HG03354 (cell line): ENCODE data around the gene CHST8.

Source experiments
- ATAC-seq: cut with Tn5 transposase; IDR thresholded peaks from one replicate; pipeline ENCODE4 v1.9.1; 2021; ENCODE audit warnings: mild to moderate bottlenecking; ENCODE audit not compliant: unreplicated experiment, poor library complexity, severe bottlenecking

The CHST8 gene

DNA sequence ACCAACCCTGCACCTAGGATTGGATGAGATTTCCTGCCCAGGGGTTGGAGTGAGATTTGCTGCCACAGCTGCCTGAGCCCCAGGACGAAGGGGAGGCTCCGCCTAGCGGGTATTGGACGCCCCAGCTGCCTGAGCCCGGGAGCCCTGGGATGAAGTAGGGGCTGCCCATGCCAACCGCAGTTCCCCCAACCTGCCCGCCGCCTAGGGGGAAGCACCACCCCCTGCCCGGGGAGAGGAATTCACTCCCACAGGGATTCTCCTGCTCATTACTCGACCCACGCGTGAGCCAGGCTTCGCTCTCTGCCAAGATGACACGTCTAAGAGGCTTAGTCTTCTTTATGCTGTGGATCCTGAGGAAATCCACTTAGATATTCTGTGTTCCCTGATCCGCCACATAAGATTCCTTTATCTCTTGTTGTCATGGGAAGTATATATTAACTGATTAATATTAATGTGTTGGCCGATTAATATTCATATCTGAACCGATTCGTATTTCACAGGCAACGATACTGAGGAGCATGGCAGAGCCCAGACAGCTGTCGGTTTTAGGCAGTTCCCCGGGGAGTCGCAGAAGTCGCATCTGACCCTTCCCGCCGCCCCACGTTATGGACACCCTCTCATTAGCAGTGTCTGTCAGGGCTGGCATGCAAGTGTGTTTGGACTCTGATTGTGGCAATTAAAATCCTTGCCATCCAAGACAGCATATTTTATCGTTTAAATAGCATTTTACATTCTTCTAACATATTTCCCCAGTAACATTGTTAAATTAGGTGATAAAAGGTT, 130.5 kb downstream of the CHST8 start:
- no peak for ATAC-seq

DNA sequence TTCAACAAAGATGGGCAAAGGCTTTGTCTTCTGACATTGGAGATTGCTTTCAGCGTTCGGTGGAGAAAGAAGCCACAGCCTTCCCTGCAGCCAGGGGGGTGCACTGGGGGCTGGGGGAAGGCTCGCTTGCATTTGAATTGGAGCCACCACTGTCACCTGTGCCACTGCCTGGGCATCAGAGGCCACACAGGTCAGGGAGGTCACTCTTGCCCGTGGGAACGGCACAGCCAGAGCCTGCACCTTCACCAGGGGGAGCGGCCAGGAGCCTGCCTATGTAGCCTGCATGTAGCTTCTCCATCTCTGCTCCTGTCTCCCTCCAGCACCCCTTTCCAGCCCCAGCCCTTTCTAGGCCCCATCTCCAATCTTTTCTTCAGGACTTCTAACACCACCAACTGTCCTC, 131.2 kb downstream of the CHST8 start:
- ATAC-seq, result no peak

GRCh38 chr19:33754361-33754760, 132.6 kb downstream of the CHST8 start:
- ATAC-seq, result no peak

- ATAC-seq, result no peak
Measured at GRCh38 chr19:33755099-33756035, 133.6 kb downstream of the CHST8 start.

DNA sequence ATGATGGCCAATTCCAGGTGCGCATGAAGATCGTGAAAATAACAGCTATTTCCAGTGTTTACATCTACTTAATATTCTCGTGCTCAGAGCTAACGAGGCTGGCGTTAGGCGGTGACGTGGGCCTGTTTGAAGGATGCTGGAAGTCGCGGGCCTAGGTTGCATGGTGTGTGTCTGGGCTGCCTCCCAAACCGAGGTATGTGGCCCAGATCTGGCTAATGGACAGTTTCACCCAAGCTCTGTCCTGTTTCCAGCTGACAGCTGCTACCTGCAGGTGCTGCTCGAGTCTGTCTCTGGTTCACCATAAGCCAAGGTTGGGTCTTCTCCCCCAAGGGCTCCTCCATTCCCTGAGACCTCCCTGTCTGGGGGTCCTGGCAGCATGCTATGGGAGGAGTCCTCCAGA, 134.4 kb downstream of the CHST8 start:
- no peak for ATAC-seq

DNA sequence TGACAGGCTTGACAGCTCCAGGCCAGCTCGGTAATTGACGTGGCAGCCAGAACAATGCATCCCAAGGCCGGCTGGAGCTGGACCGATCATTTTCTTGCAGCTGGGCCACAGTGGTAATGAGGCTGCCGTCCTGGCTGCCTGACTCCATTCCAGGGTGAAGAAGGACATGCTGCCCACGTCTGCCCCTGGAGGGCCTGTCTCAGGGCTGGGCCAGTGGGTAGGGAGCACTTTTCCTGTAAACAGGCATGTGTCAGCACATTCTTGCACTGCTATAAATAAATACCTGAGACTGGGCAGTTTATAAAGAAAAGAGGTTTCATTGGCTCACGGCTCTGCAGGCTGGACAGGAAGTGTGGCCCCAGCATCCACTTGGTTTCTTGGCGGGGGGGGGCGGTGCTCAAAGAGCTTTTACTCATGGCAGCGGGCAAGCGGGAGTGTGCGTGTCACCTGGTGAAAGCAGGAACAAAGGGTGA, 136.8 kb downstream of the CHST8 start:
- no peak for ATAC-seq

- ATAC-seq, result no peak
Measured at GRCh38 chr19:33759356-33759755, 137.6 kb downstream of the CHST8 start.

- no peak for ATAC-seq
Measured at GRCh38 chr19:33763633-33764371, 142.0 kb downstream of the CHST8 start.

- ATAC-seq, result no peak
Measured at GRCh38 chr19:33766623-33767022, 144.9 kb downstream of the CHST8 start.

DNA sequence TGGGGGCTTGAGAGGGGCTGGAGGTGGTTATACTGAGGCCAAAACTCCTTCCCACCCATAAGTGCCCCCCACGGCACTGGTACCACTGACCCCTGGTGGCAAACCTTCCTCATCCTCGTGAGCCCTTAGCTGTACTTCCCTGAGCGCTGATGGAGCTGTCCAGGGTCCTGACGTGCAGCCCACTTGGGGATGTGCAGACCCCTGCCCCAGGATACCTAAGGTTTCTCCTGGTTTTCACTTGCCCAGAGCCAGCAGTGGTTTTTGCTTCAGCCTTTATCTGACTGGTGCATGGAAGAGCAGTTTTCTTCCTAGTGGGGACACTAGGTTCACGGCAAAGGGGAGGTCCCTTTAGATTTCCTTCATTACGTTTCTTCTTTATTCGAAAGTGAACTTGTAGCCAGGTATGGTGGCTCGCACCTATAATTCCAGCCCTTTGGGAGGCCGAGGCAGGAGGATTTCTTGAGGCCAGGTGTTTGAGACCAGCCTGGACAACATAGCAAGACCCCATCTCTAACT, 146.2 kb downstream of the CHST8 start:
- no peak for ATAC-seq

DNA sequence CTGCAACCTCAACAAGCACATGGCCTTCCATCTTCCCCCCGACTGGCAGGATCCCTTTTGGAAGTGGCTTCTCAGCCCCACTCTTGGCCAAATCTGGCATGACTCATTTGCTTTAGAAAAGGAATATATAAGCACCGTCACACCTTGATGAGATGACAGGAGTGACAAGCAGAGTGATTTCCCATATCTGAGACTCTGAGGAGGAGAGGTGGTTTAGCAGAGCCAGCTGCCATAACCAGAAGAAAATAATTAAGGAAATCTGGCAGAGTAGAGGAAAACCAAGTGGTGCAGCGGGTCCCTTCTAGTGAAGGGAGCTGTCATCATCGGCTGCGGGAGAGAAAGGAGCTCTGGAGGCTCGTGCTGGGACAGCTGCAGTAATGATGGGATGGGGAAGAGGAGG, 147.5 kb downstream of the CHST8 start:
- ATAC-seq, result no peak

- ATAC-seq, result no peak
Measured at GRCh38 chr19:33770107-33770506, 148.4 kb downstream of the CHST8 start.

- ATAC-seq, result peak; percentile 44
Measured at GRCh38 chr19:33771384-33772101, 149.8 kb downstream of the CHST8 start.

DNA sequence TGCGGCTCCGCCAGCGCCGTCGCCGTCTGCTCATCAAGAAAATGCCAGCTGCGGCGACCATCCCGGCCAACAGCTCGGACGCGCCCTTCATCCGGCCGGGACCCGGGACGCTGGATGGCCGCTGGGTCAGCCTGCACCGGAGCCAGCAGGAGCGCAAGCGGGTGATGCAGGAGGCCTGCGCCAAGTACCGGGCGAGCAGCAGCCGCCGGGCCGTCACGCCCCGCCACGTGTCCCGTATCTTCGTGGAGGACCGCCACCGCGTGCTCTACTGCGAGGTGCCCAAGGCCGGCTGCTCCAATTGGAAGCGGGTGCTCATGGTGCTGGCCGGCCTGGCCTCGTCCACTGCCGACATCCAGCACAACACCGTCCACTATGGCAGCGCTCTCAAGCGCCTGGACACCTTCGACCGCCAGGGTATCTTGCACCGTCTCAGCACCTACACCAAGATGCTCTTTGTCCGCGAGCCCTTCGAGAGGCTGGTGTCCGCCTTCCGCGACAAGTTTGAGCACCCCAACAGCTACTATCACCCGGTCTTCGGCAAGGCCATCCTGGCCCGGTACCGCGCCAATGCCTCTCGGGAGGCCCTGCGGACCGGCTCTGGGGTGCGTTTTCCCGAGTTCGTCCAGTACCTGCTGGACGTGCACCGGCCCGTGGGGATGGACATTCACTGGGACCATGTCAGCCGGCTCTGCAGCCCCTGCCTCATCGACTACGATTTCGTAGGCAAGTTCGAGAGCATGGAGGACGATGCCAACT, 150.5 kb downstream of the CHST8 start:
- no peak for ATAC-seq

- ATAC-seq, result no peak
Measured at GRCh38 chr19:33772858-33773180, 151.1 kb downstream of the CHST8 start.

DNA sequence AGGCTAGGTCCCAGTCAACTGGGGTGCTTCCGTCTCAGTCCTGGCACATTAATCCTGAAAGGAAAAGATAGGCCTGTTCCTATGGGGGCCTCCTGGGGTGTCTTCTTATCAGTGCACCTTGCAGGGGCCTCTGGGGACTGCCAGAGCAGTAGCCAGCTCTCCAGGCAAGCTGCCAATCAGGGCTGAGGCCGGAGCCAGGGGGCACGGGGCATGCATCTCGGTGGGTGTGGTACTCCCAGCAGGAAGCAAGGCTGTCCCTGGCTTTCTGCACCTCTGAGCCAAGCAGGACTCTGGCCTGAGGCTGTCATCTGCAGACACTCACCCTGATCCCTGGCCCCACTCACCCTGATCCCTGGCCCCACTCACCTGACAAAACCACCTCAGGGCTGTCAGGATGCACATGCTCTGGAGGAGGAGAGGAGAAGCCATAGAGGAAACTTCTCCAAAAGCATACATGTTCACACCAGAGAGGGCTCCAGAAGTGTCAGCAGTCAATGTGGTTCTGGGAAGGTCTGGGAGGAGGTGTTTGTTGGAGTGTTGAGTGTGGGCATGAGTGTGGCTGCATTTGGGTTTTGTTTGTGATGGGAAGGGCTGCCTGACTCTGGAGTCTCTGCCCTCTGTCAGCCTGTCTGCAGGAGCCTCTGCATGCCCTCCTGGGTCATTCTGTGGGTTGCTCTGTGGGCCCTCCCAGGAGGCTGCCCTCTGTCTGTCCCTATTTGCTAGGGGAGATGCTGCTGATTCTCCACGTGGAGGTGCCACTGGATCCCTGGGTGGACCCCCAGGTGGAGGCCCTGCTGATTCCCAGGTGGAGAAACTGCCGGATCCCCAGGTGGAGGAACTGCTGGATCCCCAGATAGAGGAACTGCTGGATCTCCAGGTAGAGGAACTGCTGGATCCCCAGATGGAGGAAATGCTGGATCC, 152.2 kb downstream of the CHST8 start:
- ATAC-seq, result no peak

GRCh38 chr19:33774751-33775150, 153.0 kb downstream of the CHST8 start:
- no peak for ATAC-seq
